Neural cell (in vitro differentiated cells): ENCODE measurements around the gene ATP5F1E.

Experiments
- CTCF ChIP-seq: fragments of 450-650 bp; IDR thresholded peaks from 2 replicates; pipeline ENCODE4 v1.5.1; 2014; ENCODE audit warnings: antibody characterized with exemption, mild to moderate bottlenecking, moderate library complexity; ENCODE audit not compliant: poor library complexity, severe bottlenecking
- EZH2 ChIP-seq: fragments of 200-600, 300-800 bp; shearing (Covaris generic), sonication (generic); IDR thresholded peaks from 2 replicates; pipeline ENCODE4 v1.6.1; 2014; ENCODE audit warnings: antibody characterized with exemption, low read length, borderline replicate concordance, mild to moderate bottlenecking; ENCODE audit not compliant: insufficient read depth, poor library complexity, severe bottlenecking
- POLR2AphosphoS5 ChIP-seq: IDR thresholded peaks from 2 replicates; pipeline ENCODE4 v1.6.1; 2012
- TAF1 ChIP-seq: IDR thresholded peaks from 2 replicates; pipeline ENCODE4 v1.6.1; 2012; ENCODE audit warnings: low read depth
- TF ChIP-seq, protein P1 (sequence below): IDR thresholded peaks from 2 replicates; pipeline ENCODE4 v1.6.1; 2012; ENCODE audit warnings: borderline replicate concordance

DNA sequence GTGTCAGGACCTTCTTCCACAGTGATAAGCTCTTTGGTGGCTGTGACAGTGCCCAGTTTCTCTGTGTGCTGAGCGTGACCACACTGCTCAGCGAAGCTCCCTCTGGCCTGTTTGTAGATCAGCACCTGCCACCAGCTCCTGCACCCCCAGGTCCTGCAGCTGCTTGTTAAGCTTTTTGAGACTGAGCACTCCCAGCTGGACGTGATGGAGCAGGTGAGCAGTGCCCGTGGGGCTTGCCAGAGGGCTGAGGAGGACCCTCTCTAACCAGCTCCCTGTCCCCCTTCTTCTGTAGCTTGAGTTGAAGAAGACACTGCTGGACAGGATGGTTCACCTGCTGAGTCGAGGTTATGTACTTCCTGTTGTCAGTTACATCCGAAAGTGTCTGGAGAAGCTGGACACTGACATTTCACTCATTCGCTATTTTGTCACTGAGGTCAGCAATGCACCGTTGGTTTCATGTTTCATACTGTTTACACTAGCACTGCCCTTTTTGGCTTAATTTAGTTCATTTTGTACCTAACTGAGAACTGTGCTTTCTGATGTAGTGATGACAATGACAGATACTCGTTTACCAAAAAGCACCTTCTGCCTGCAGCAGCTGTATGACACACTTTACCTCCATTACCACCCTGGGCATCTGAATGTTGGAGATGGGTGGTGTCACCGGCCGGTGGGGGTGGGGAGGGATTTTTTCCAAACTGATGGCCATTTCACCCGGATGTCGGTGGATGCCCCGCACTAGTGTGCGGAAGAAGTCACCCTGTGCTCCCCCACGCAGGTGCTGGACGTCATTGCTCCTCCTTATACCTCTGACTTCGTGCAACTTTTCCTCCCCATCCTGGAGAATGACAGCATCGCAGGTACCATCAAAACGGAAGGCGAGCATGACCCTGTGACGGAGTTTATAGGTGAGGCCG is 38.5 kb downstream of the ATP5F1E start:
- TF ChIP-seq CTCF (no peak), TAF1 (no peak), EZH2 (no peak), POLR2AphosphoS5 (no peak)
- TF ChIP-seq, protein P1, sequence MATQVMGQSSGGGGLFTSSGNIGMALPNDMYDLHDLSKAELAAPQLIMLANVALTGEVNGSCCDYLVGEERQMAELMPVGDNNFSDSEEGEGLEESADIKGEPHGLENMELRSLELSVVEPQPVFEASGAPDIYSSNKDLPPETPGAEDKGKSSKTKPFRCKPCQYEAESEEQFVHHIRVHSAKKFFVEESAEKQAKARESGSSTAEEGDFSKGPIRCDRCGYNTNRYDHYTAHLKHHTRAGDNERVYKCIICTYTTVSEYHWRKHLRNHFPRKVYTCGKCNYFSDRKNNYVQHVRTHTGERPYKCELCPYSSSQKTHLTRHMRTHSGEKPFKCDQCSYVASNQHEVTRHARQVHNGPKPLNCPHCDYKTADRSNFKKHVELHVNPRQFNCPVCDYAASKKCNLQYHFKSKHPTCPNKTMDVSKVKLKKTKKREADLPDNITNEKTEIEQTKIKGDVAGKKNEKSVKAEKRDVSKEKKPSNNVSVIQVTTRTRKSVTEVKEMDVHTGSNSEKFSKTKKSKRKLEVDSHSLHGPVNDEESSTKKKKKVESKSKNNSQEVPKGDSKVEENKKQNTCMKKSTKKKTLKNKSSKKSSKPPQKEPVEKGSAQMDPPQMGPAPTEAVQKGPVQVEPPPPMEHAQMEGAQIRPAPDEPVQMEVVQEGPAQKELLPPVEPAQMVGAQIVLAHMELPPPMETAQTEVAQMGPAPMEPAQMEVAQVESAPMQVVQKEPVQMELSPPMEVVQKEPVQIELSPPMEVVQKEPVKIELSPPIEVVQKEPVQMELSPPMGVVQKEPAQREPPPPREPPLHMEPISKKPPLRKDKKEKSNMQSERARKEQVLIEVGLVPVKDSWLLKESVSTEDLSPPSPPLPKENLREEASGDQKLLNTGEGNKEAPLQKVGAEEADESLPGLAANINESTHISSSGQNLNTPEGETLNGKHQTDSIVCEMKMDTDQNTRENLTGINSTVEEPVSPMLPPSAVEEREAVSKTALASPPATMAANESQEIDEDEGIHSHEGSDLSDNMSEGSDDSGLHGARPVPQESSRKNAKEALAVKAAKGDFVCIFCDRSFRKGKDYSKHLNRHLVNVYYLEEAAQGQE, result no peak
